ENCODE measurements around the gene PDHX.
A peak's percentile ranks its signal among the peaks of the same experiment; 100 is the strongest.

The PDHX gene

DNA sequence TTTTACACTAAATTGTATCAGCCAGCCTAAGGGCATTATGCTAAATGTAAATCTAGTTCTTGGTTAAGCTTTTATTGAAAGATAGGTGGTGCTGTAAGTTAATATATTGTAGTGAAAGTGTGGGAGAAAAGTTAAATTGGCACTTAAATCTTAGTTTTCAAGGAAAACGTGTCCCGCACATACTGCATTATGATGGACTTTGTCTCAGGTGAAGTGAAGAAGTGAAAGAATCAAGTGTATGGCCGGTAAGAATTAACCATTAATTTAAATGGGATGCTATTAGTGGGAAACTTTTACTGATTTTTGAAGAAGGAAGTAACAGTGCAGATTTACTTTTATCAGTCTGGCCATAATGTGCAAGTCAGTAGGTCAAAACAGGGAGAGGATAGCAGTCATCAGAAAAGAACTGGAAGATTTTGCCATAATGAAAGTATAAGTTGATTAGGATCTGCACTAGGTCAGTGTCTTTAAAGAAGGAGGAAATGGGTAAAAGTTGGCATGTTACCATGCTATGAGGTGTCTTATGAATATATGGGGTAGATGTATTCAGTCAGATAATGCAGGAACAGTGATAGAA is 81.6 kb downstream of the PDHX start:
- no peak for TF ChIP-seq NFIC (IDR thresholded peaks at IDR 0.05)
- TF ChIP-seq RAD21 (IDR thresholded peaks at IDR 0.05; ENCODE audit: low read depth) = peak; percentile 59
- no peak for TF ChIP-seq CREB1 (IDR thresholded peaks at IDR 0.05; ENCODE audit: low read depth)
- TF ChIP-seq YY1 (IDR thresholded peaks at IDR 0.05; ENCODE audit: low read depth) = no peak
- TF ChIP-seq ZBTB7A (IDR thresholded peaks at IDR 0.05; ENCODE audit: low read depth) = no peak
- no peak for TF ChIP-seq MAX (IDR thresholded peaks at IDR 0.05)
- no peak for TF ChIP-seq CEBPB (IDR thresholded peaks at IDR 0.05)
- TF ChIP-seq, protein P1, sequence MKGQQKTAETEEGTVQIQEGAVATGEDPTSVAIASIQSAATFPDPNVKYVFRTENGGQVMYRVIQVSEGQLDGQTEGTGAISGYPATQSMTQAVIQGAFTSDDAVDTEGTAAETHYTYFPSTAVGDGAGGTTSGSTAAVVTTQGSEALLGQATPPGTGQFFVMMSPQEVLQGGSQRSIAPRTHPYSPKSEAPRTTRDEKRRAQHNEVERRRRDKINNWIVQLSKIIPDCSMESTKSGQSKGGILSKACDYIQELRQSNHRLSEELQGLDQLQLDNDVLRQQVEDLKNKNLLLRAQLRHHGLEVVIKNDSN (IDR thresholded peaks at IDR 0.05) = no peak

- TF ChIP-seq EP300 (IDR thresholded peaks at IDR 0.05; ENCODE audit: borderline replicate concordance) (no peak), RAD21 (IDR thresholded peaks at IDR 0.05; ENCODE audit: low read depth) (no peak), FOXM1 (IDR thresholded peaks at IDR 0.05; ENCODE audit: borderline replicate concordance, low read depth) (no peak), CEBPB (IDR thresholded peaks at IDR 0.05) (no peak), TAF1 (IDR thresholded peaks at IDR 0.05; ENCODE audit: low read depth) (no peak), ZBTB7A (IDR thresholded peaks at IDR 0.05; ENCODE audit: low read depth) (no peak), CREB1 (IDR thresholded peaks at IDR 0.05; ENCODE audit: low read depth) (no peak), NFIC (IDR thresholded peaks at IDR 0.05) (no peak), REST (IDR thresholded peaks at IDR 0.05; ENCODE audit: low read depth) (no peak)
Measured at GRCh38 chr11:34999453-34999852, 83.0 kb downstream of the PDHX start.

GRCh38 chr11:35003186-35003585 is 86.8 kb downstream of the PDHX start:
- no peak for TF ChIP-seq FOXM1 (IDR thresholded peaks at IDR 0.05; ENCODE audit: borderline replicate concordance, low read depth)
- no peak for TF ChIP-seq CEBPB (IDR thresholded peaks at IDR 0.05)
- no peak for TF ChIP-seq ZBTB7A (IDR thresholded peaks at IDR 0.05; ENCODE audit: low read depth)
- no peak for TF ChIP-seq YY1 (IDR thresholded peaks at IDR 0.05; ENCODE audit: low read depth)
- no peak for TF ChIP-seq REST (IDR thresholded peaks at IDR 0.05; ENCODE audit: low read depth)
- no peak for TF ChIP-seq EP300 (IDR thresholded peaks at IDR 0.05; ENCODE audit: borderline replicate concordance)
- no peak for TF ChIP-seq RAD21 (IDR thresholded peaks at IDR 0.05; ENCODE audit: low read depth)
- TF ChIP-seq EGR1 (IDR thresholded peaks at IDR 0.05) = no peak
- TF ChIP-seq MAX (IDR thresholded peaks at IDR 0.05) = no peak
- TF ChIP-seq CREB1 (IDR thresholded peaks at IDR 0.05; ENCODE audit: low read depth) = no peak
- no peak for TF ChIP-seq TCF12 (IDR thresholded peaks at IDR 0.05; ENCODE audit: low read depth)
- TF ChIP-seq, protein P1 (IDR thresholded peaks at IDR 0.05) = no peak
- TF ChIP-seq TAF1 (IDR thresholded peaks at IDR 0.05; ENCODE audit: low read depth) = no peak
- TF ChIP-seq NFIC (IDR thresholded peaks at IDR 0.05) = no peak

DNA sequence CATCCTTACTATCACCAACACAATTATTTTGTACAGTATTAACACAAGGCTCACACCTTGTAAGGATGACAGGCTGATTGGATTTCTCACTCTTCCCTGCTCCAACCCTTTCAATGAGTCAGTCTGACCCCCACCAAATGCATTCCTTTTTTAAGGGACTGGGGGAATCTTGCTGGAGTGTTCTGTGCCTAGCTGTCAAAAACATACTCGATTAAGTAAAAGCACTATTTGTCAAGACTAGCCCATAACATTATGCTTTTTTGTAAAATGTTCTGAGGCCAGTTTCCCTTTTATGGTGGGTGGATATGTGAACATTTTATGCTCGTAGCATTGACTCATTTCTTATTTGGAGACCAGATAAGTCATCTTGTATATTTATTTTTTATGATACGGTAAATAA is 87.2 kb downstream of the PDHX start:
- TF ChIP-seq FOXM1 (IDR thresholded peaks at IDR 0.05; ENCODE audit: borderline replicate concordance, low read depth) (no peak), EGR1 (IDR thresholded peaks at IDR 0.05) (no peak), TEAD4 (IDR thresholded peaks at IDR 0.05) (no peak), CREB1 (IDR thresholded peaks at IDR 0.05; ENCODE audit: low read depth) (no peak), TCF12 (IDR thresholded peaks at IDR 0.05; ENCODE audit: low read depth) (no peak), REST (IDR thresholded peaks at IDR 0.05; ENCODE audit: low read depth) (no peak), RAD21 (IDR thresholded peaks at IDR 0.05; ENCODE audit: low read depth) (no peak), NFIC (IDR thresholded peaks at IDR 0.05) (no peak), ZBTB7A (IDR thresholded peaks at IDR 0.05; ENCODE audit: low read depth) (no peak), EP300 (IDR thresholded peaks at IDR 0.05; ENCODE audit: borderline replicate concordance) (no peak), MAX (IDR thresholded peaks at IDR 0.05) (no peak), YY1 (IDR thresholded peaks at IDR 0.05; ENCODE audit: low read depth) (no peak), CEBPB (IDR thresholded peaks at IDR 0.05) (no peak), TAF1 (IDR thresholded peaks at IDR 0.05; ENCODE audit: low read depth) (no peak)
- TF ChIP-seq, protein P1 (IDR thresholded peaks at IDR 0.05) = no peak

All from Ishikawa (cell line).